ENCODE measurements around the gene TIPIN.

- TF ChIP-seq CTCF (IDR thresholded peaks at IDR 0.05) (no peak), POLR2A (IDR thresholded peaks at IDR 0.05) (no peak)
Measured at GRCh38 chr15:66388043-66388363, 31.5 kb upstream of the TIPIN start.

Measured in transverse colon (tissue), 3 donors.